Adipocyte (in vitro differentiated cells): Measurements from ENCODE around the gene SCARB1.

Experiments used
- DNase-seq: peaks from one replicate; pipeline ENCODE4 v3.0.0-alpha.2; 2015; ENCODE audit warnings: low read depth
- H3K27me3 ChIP-seq: replicated peaks from 2 replicates; pipeline ENCODE4 v1.7.0; 2013; ENCODE audit warnings: mild to moderate bottlenecking, low read length, moderate library complexity; ENCODE audit not compliant: control insufficient read depth, insufficient read depth
- H3K36me3 ChIP-seq: 2 replicates; pipeline ENCODE4 v1.7.0; 2013; ENCODE audit warnings: low read length, mild to moderate bottlenecking, moderate library complexity; ENCODE audit not compliant: control insufficient read depth, insufficient read depth, severe bottlenecking
- H3K4me1 ChIP-seq: 2 replicates; pipeline ENCODE4 v1.7.0; 2013; ENCODE audit warnings: mild to moderate bottlenecking, low read length, moderate library complexity; ENCODE audit not compliant: control insufficient read depth, insufficient read depth
- H3K4me3 ChIP-seq: 2 replicates; pipeline ENCODE4 v1.7.0; 2013; ENCODE audit warnings: mild to moderate bottlenecking, low read length, moderate library complexity
- H3K9ac ChIP-seq: 2 replicates; pipeline ENCODE4 v1.7.0; 2013; ENCODE audit warnings: mild to moderate bottlenecking, low read length, moderate library complexity
- H3K9me3 ChIP-seq: 2 replicates; pipeline ENCODE4 v1.7.0; 2013; ENCODE audit warnings: mild to moderate bottlenecking, low read length, moderate library complexity; ENCODE audit not compliant: control insufficient read depth

The SCARB1 gene

DNA sequence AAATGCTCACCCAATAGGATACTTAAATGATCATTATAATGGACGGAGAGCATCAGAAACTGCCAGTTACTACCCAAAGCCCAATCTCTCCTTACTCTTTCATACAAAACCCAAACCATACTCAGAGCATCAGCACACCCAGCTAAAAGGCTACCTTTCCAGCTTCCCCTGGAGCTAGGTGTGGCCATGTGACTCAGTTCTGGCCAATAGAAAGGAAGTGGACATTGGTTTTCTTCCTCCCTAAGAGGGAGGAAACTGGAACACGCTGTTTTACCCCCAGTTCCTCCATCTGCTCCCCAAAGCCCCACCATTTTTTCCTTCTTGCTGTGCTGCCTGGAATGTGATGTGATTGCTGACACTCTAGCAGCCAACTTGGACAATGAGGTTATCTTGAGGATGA is 50.7 kb downstream of the SCARB1 start:
- no peaks in the 10 kb centered on the region for H3K27me3 ChIP-seq
- H3K4me1 ChIP-seq: peaks cover 5% of the 10 kb centered on the region
- H3K4me3 ChIP-seq: no peak overlapping the region
- DNase-seq: no peak
- no peak overlapping the region for H3K9ac ChIP-seq
- no peaks in the 10 kb centered on the region for H3K9me3 ChIP-seq
- peaks cover 46% of the 10 kb centered on the region for H3K36me3 ChIP-seq

DNA sequence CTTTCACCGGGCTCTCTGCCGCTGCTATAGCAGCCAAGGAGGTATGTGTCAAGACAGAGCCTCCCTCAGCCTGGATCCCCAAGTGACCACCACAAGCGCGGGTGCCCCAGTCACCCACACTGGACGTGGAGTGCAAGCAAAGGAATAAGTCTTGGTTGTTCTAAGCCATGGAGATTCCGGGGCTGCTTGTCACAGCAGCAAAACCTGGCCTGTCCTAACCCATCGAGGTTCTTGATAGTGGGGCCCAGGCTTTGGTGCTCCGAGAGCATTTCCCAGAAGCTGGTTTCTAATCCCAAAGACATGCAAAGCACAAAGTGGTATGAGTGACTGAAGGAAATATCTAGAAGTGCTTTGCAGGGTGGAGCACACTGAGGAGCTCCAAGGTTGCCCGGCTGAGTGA is 51.3 kb downstream of the SCARB1 start:
- peaks cover 49% of the 10 kb centered on the region for H3K36me3 ChIP-seq
- H3K4me3 ChIP-seq: no peak overlapping the region
- H3K4me1 ChIP-seq: peaks cover 5% of the 10 kb centered on the region
- no peak for DNase-seq
- no peaks in the 10 kb centered on the region for H3K27me3 ChIP-seq
- no peaks in the 10 kb centered on the region for H3K9me3 ChIP-seq
- H3K9ac ChIP-seq: no peak overlapping the region

DNA sequence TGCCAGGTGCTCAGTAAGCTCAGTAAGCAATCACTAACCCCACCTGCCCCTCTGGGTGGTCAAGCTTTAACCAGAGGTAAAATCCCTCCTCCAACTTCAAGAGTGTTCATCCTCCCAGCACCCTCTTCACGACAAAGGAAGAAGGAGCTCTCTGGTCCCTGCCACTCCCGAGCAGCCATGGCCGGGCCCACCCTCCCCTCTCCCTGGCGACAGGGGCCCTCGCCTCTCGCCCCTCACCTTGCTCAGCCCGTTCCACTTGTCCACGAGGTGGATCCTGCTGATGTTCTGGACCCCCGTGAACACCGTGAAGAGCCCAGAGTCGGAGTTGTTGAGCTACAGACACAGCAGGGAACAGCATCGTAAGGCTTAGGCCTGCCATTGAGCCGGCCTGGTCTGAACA is 52.0 kb downstream of the SCARB1 start:
- DNase-seq: no peak
- no peaks in the 10 kb centered on the region for H3K9me3 ChIP-seq
- H3K4me3 ChIP-seq: no peak overlapping the region
- H3K4me1 ChIP-seq: peaks cover 5% of the 10 kb centered on the region
- no peak overlapping the region for H3K9ac ChIP-seq
- H3K36me3 ChIP-seq: peaks cover 53% of the 10 kb centered on the region
- H3K27me3 ChIP-seq: no peaks in the 10 kb centered on the region

DNA sequence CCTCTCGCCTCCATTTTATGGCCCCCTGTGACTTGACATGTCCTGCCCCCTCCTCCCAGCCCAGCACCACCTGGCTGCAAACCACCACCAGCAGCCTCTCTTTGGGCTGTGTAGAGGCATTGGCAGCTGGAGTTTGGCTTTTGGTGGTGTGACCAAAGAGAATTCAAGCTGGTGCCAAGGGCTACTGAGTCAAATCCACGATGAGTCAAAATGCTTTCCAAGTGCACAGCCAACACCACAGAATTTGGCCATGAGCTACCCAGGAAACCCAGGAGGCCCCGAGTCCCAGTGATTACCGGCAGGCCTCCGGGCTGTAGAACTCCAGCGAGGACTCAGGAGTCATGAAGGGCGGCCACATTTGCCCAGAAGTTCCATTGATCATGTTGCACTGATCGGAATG is 53.8 kb downstream of the SCARB1 start:
- H3K27me3 ChIP-seq: no peaks in the 10 kb centered on the region
- DNase-seq: no peak
- H3K9me3 ChIP-seq: no peaks in the 10 kb centered on the region
- H3K4me1 ChIP-seq: peaks cover 5% of the 10 kb centered on the region
- no peak overlapping the region for H3K4me3 ChIP-seq
- H3K9ac ChIP-seq: no peak overlapping the region
- peaks cover 68% of the 10 kb centered on the region for H3K36me3 ChIP-seq

DNA sequence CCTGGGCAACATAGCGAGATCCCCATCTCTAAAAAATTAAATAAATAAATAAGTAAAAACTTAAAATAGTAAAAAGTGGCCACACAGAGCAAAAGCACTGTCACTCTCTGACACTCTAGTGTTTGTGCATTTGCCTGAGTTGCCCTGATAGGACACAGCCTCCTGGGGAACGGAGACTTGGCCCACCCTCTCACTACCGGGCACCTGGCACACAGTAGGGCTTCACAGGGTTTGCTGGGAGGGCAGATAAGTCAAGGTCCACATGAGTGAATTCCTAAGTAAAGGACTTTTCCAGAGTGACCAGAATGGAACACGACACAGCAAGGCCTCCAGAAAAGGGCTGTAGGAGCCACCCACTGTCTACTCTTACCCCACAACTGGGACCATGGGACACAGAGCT is 54.3 kb downstream of the SCARB1 start:
- no peaks in the 10 kb centered on the region for H3K9me3 ChIP-seq
- H3K27me3 ChIP-seq: no peaks in the 10 kb centered on the region
- peaks cover 65% of the 10 kb centered on the region for H3K36me3 ChIP-seq
- H3K4me3 ChIP-seq: no peak overlapping the region
- DNase-seq: no peak
- peaks cover 5% of the 10 kb centered on the region for H3K4me1 ChIP-seq
- no peak overlapping the region for H3K9ac ChIP-seq

DNA sequence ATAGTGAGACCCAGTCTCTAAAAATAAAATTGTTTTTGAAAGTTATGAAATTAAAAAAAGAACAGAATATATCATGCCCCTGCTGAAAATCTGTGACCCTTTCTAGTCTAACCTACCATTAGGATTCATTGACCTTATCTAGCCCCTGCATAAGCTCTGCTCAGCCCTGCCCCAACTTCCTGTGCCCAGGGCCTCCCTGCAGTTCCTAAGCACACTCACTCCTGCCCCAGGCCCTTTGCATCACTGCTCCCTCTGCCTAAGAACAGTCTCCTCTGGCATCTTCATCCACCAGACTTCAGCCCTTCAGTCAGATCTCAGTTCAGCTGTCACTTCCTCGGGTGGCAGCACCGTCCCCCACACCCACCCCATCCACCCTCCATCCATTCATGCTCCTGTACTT is 55.4 kb downstream of the SCARB1 start:
- H3K9ac ChIP-seq: no peak overlapping the region
- DNase-seq: no peak
- peaks cover 11% of the 10 kb centered on the region for H3K4me1 ChIP-seq
- no peaks in the 10 kb centered on the region for H3K9me3 ChIP-seq
- no peak overlapping the region for H3K4me3 ChIP-seq
- H3K36me3 ChIP-seq: peaks cover 54% of the 10 kb centered on the region
- no peaks in the 10 kb centered on the region for H3K27me3 ChIP-seq

DNA sequence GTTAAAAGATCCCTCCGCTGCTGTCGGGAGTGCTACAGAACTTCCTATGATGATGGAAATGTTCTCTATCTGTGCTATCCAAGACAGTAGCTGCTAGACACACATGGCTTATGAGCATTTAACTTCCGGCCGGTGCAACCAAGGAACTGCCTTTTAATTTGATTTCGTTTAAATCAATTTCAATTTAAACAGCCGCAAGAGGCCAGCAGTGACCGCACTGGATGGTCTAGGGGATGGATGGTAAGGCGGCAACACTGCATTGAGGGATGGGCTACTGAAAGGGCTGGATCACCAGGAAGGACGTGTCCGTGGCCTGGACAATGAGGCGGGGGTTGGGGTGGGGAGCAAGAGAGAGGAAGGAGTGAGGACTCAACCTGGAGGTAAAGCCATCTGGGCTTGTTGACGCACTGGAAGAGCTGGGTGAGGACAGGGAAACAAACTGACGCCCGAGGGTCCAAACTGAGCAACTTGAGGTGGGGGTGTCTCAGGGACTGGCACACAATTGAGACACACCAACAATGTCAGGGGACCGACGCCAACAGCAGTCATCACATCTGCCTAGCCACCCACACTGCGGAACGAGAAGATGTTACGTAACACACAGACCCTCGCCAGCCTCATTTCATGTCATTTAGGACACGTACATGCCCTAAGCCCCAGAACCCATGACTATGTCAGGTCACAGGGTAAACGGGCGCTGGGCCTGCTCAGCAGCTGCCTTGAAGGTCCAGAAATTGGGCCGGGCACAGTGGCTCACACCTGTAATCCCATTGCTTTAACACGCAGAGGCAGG is 57.6 kb downstream of the SCARB1 start:
- no peak overlapping the region for H3K4me3 ChIP-seq
- no peaks in the 10 kb centered on the region for H3K27me3 ChIP-seq
- H3K4me1 ChIP-seq: peaks cover 15% of the 10 kb centered on the region
- H3K9ac ChIP-seq: no peak overlapping the region
- no peaks in the 10 kb centered on the region for H3K9me3 ChIP-seq
- DNase-seq: no peak
- peaks cover 51% of the 10 kb centered on the region for H3K36me3 ChIP-seq

DNA sequence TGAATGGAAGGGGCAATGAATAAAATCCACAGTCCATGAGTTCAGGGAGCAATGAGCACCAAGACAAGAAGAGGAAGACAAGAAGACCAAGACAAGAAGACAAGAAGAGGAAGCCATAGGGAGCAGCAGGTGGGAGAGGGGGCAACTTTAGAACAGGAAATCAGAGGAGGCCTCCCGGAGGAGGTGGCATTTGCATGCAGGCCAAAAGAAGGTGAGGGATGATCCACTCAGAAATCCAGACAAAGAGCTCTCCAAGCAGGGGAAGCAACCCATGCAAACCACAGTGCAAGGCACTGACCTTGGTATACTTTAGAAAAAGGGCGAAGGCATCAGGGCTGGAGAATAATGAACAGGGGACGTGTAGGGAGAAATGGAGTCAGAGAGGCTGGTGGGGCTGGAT is 58.6 kb downstream of the SCARB1 start:
- Histone ChIP-seq H3K9ac (no peak overlapping the region), H3K9me3 (no peaks in the 10 kb centered on the region), H3K36me3 (peaks cover 49% of the 10 kb centered on the region), H3K4me1 (peaks cover 13% of the 10 kb centered on the region), H3K4me3 (no peak overlapping the region), H3K27me3 (no peaks in the 10 kb centered on the region)
- no peak for DNase-seq

DNA sequence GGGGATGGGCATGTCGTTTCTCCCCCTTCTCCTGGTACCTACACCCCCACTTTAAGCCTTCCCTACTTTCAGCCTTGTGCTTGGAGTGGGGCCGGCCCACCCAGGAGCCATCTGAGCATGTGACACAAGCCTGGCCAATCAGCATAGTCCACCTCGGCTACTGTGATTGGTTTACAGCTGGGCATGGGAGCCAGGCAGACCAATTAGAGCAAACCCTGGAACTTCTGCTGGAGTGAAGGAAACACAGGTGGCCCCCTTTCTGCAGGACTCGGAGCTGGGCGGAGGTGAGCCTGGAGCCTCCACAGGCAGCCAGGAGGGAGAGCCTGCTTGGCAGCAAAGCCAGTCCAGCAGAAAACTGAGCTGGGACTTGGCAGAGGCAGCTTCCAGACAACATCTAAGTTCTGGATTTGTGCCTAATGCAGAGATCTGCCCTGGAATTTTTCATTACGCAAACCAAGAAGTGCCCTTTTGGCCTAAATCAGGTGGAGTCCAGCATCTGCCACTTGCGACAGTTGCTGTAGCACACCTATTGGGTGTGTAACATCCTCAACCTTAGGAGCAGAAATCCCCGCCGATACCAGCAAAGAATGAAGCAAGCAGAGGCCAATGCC is 59.5 kb downstream of the SCARB1 start:
- H3K9me3 ChIP-seq: no peaks in the 10 kb centered on the region
- H3K9ac ChIP-seq: no peak overlapping the region
- H3K4me1 ChIP-seq: peaks cover 9% of the 10 kb centered on the region
- peak; percentile 43 for DNase-seq
- peaks cover 50% of the 10 kb centered on the region for H3K36me3 ChIP-seq
- no peaks in the 10 kb centered on the region for H3K27me3 ChIP-seq
- H3K4me3 ChIP-seq: no peak overlapping the region

DNA sequence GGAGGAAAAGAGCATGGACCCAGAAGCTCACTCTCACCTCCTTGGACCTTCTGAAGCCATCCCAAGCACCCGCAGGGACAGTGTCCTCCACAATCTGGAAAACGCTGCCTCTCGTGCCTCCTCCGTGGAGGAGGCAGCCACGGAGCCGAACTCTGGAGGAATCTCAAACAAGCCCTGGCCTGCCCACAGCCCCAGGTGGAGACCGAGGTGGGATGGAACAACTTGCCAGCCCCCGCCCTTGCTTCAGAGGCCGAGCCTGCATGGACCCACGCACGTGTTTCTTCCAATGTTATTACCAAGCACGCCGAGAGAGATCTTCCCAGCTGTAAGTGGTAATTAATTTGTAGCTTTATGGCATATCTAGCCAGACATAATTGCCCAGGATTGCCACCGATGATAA is 61.3 kb downstream of the SCARB1 start:
- no peak overlapping the region for H3K4me3 ChIP-seq
- H3K4me1 ChIP-seq: peaks cover 9% of the 10 kb centered on the region
- no peak for DNase-seq
- H3K9ac ChIP-seq: no peak overlapping the region
- peaks cover 63% of the 10 kb centered on the region for H3K36me3 ChIP-seq
- H3K9me3 ChIP-seq: no peaks in the 10 kb centered on the region
- no peaks in the 10 kb centered on the region for H3K27me3 ChIP-seq

DNA sequence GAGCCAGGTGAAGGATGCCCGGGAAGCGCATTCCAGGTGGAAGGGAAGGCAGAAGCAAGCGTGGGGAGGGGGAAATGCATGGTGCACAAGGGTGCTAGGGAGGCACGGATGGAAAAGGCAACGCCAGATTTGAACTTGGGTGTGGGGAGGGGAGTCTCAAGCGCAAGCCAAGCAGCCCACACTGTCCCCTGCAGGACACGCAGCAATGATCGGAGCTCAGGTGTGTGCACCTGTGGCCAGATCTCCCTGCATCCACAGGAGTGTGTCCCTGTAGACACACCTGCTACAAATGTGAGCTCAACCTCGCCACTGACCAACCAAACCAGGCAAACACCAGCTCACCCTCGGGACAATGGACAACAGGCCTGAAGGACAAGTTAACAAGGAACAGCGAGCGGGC is 63.2 kb downstream of the SCARB1 start:
- Histone ChIP-seq H3K9me3 (no peaks in the 10 kb centered on the region), H3K4me3 (no peak overlapping the region), H3K27me3 (no peaks in the 10 kb centered on the region), H3K4me1 (peaks cover 9% of the 10 kb centered on the region), H3K9ac (no peak overlapping the region), H3K36me3 (peaks cover 56% of the 10 kb centered on the region)
- DNase-seq: no peak
